ENCODE data around the gene C9orf153. TPM values are rescaled to one million over a fixed set of nuclear protein-coding genes. Genes with fewer than 3 reads are reported as not detected.

C9orf153 gene
- total RNA-seq, 1 donor from 2014 or later = 0.19 TPM

GRCh38 chr9:86263876-86264275 lies 4.4 kb upstream of the C9orf153 start:
- Mint-ChIP-seq H3K27me3 (ENCODE audit: low read depth) (no peaks in the 10 kb centered on the region), H3K4me1 (peaks cover 19% of the 10 kb centered on the region), H3K4me3 (no peak overlapping the region), H3K27ac (ENCODE audit: unreplicated experiment) (peak overlapping the region; percentile 79), H3K36me3 (ENCODE audit: low read depth) (peaks cover 14% of the 10 kb centered on the region), H3K9me3 (no peaks in the 10 kb centered on the region)
- DNase-seq (ENCODE audit: low read depth, low spot score) = no peak
- TF ChIP-seq CTCF (conservative IDR thresholded peaks at IDR 0.05) = no peak

- no peak overlapping the region for H3K4me3 Mint-ChIP-seq
- peaks cover 11% of the 10 kb centered on the region for H3K36me3 Mint-ChIP-seq (ENCODE audit: low read depth)
- no peak overlapping the region for H3K27ac Mint-ChIP-seq (ENCODE audit: unreplicated experiment)
- no peaks in the 10 kb centered on the region for H3K27me3 Mint-ChIP-seq (ENCODE audit: low read depth)
- H3K9me3 Mint-ChIP-seq = no peaks in the 10 kb centered on the region
- H3K4me1 Mint-ChIP-seq = peaks cover 19% of the 10 kb centered on the region
- DNase-seq (ENCODE audit: low read depth, low spot score) = no peak
- no peak for TF ChIP-seq CTCF (conservative IDR thresholded peaks at IDR 0.05)
Measured at GRCh38 chr9:86262492-86262891, 3.0 kb upstream of the C9orf153 start.

DNA sequence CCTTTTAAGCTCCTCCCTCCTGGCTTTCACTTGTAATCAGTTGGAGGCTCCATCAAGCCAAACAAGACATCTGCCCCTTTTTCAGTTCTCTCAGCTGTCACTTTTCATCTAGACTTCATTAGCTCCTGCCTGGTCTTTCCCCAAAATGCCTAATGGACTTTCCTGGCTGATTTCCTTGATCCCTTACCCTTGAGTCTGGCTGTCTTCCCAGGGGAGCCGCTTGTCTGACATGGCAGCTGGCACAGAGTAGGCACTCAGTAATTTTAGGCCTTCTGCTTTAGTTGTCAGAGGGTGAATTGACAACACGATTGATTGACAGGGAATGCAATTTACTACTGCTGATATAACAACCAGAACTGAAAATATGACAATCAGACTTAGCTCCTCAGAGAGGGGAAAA lies 2.1 kb downstream of the C9orf153 start:
- TF ChIP-seq CTCF (conservative IDR thresholded peaks at IDR 0.05) = no peak
- Mint-ChIP-seq H3K27me3 (ENCODE audit: low read depth) (no peaks in the 10 kb centered on the region), H3K36me3 (ENCODE audit: low read depth) (peaks cover 9% of the 10 kb centered on the region), H3K27ac (ENCODE audit: unreplicated experiment) (no peak overlapping the region), H3K9me3 (peaks cover 3% of the 10 kb centered on the region), H3K4me3 (no peak overlapping the region), H3K4me1 (peaks cover 5% of the 10 kb centered on the region)
- DNase-seq (ENCODE audit: low read depth, low spot score) = no peak

DNA sequence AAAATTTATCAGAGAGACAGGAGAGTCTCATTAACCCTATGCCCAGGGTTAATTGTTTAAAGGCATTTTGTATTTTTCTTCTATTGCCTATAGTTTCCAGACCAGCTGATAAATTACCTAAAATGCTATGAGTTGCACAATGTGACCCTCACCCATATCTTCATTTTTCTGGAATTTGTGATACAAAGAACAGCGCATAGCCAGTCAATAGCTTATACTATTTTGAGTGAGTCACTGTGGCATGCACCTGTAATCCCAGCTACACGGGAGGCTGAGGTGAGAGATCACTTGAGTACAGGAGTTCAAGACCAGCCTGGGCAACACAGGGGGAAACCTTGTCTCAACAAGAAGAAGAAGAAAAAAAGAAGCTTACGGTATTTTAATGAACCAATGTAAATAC lies 2.8 kb downstream of the C9orf153 start:
- Mint-ChIP-seq H3K36me3 (ENCODE audit: low read depth) (peaks cover 9% of the 10 kb centered on the region), H3K4me3 (no peak overlapping the region), H3K27me3 (ENCODE audit: low read depth) (no peaks in the 10 kb centered on the region), H3K9me3 (peaks cover 3% of the 10 kb centered on the region), H3K27ac (ENCODE audit: unreplicated experiment) (no peak overlapping the region), H3K4me1 (no peaks in the 10 kb centered on the region)
- no peak for DNase-seq (ENCODE audit: low read depth, low spot score)
- no peak for TF ChIP-seq CTCF (conservative IDR thresholded peaks at IDR 0.05)

DNA sequence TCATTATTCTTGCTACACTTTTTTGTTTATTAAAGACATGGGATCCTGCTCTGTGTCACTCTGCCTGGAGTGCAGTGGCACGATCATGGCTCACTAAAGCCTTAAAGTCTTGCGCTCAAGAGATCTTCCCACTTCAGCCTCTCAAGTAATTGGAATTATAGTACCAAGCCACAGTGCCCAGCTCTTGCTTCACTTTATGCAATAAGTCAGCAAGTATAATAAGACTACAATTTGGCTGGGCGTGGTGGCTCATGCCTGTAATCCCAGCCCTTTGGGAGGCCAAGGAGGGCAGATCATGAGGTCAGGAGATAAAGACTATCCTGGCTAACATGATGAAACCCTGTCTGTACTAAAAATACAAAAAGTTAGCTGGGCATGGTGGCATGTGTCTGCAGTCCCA lies 5.9 kb downstream of the C9orf153 start:
- Mint-ChIP-seq H3K4me3 (no peak overlapping the region), H3K4me1 (peaks cover 4% of the 10 kb centered on the region), H3K27me3 (ENCODE audit: low read depth) (no peaks in the 10 kb centered on the region), H3K36me3 (ENCODE audit: low read depth) (peaks cover 9% of the 10 kb centered on the region), H3K9me3 (peaks cover 3% of the 10 kb centered on the region), H3K27ac (ENCODE audit: unreplicated experiment) (no peak overlapping the region)
- no peak for TF ChIP-seq CTCF (conservative IDR thresholded peaks at IDR 0.05)
- DNase-seq (ENCODE audit: low read depth, low spot score) = no peak

- H3K9me3 Mint-ChIP-seq = peaks cover 3% of the 10 kb centered on the region
- no peak overlapping the region for H3K27ac Mint-ChIP-seq (ENCODE audit: unreplicated experiment)
- peaks cover 4% of the 10 kb centered on the region for H3K4me1 Mint-ChIP-seq
- no peak for DNase-seq (ENCODE audit: low read depth, low spot score)
- peaks cover 9% of the 10 kb centered on the region for H3K36me3 Mint-ChIP-seq (ENCODE audit: low read depth)
- TF ChIP-seq CTCF (conservative IDR thresholded peaks at IDR 0.05) = no peak
- no peaks in the 10 kb centered on the region for H3K27me3 Mint-ChIP-seq (ENCODE audit: low read depth)
- no peak overlapping the region for H3K4me3 Mint-ChIP-seq
Measured at GRCh38 chr9:86252870-86253269, 6.6 kb downstream of the C9orf153 start.

Measured in neural crest cell (in vitro differentiated cells).